ENCODE data around the gene PLEKHA5. TPM values are rescaled to one million over a fixed set of nuclear protein-coding genes. Genes with fewer than 3 reads are reported as not detected.
"Not testable (repeated sequence)": the region's sequence is repeated elsewhere in the genome, so short reads cannot be mapped to it uniquely, and the experiment has no call there.

The PLEKHA5 gene
- total RNA-seq, 6 experiments from 2014 or later: 15.7 to 22.6 (median 18.6) TPM

DNA sequence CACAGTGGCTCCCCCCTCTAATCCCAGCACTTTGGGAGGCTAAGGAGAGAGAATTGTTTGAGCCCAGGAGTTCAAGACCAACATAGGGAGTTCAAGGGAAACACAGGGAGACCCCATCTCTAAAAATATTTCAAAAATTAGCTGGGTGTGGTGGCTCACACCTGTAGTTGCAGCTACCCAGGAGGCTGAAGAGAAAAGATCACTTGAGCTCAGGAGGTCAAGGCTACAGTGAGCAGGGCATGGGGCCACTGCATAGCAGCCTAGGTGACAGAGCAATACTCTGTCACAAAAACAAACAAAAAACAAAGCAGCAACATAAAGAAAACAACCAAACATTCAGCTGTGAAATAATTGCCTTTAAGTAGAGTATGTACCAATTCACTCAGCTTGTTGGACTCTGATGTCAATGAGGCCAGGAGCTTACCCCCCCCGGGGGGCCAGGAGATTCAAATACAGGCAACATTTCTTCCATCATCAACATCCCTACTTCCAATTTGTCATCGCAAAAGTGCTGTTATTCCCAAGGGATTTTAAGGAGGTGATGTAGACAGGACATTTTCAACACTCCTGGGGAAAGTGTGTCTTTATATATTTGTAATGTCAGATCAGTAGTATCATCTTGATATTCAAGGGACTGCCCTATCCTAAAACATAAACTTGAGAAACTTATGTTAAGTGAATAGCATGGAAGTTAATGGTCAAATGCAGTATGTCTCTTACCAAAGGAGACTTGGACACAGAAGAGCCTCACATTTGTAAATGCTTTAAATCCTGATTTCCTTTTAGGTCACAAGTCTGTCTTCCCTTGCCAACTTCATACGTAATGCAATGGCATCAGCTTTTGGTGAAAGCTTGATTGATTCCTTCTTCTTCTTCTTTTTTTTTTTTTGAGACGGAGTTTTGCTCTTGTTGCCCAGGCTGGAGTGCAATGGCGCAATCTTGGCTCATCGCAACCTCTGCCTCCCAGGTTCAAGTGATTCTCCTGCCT is 269.1 kb downstream of the PLEKHA5 start:
- peaks cover 6% of the 10 kb centered on the region; the same call in 1 of the 2 replicates for H3K4me1 Mint-ChIP-seq (ENCODE audit: low read depth)
- DNase-seq: no peak

GRCh38 chr12:19400649-19401285 is 271.2 kb downstream of the PLEKHA5 start:
- not testable (repeated sequence) for H3K36me3 Mint-ChIP-seq (ENCODE audit: low read depth); H3K27me3 Mint-ChIP-seq (ENCODE audit: insufficient read depth); H3K27ac Mint-ChIP-seq; H3K4me1 Mint-ChIP-seq (ENCODE audit: low read depth); DNase-seq; H3K9me3 Mint-ChIP-seq; H3K4me3 Mint-ChIP-seq

More for the DNA sequence above, 269.1 kb downstream of the PLEKHA5 start:
- H3K9me3 Mint-ChIP-seq: no peaks in the 10 kb centered on the region
- no peak overlapping the region for H3K27ac Mint-ChIP-seq
- H3K36me3 Mint-ChIP-seq (ENCODE audit: low read depth): no peaks in the 10 kb centered on the region
- H3K27me3 Mint-ChIP-seq (ENCODE audit: insufficient read depth): peaks cover 4% of the 10 kb centered on the region
- no peak for TF ChIP-seq CTCF (IDR thresholded peaks at IDR 0.05)
- no peak overlapping the region for H3K4me3 Mint-ChIP-seq

DNA sequence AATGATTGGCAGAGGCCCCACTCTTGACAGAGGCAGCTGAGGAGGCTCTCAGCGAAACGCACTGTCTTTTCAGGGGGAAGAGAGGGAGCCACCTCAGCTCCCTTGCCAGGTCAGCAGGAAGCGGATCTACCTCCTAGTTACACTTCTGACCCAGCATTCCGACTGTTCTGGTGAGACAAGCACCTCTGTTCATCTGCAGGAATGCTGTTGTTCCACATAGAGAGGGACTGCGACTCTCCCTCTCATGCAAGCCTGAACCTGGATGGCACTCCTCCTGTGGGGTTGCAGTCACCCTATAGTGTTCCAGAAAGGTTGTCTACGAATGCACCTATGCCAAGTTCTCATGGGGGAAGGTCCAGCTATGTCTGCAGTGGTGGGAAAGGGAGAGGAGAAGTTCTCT is 272.7 kb downstream of the PLEKHA5 start:
- TF ChIP-seq CTCF (IDR thresholded peaks at IDR 0.05): no peak

DNA sequence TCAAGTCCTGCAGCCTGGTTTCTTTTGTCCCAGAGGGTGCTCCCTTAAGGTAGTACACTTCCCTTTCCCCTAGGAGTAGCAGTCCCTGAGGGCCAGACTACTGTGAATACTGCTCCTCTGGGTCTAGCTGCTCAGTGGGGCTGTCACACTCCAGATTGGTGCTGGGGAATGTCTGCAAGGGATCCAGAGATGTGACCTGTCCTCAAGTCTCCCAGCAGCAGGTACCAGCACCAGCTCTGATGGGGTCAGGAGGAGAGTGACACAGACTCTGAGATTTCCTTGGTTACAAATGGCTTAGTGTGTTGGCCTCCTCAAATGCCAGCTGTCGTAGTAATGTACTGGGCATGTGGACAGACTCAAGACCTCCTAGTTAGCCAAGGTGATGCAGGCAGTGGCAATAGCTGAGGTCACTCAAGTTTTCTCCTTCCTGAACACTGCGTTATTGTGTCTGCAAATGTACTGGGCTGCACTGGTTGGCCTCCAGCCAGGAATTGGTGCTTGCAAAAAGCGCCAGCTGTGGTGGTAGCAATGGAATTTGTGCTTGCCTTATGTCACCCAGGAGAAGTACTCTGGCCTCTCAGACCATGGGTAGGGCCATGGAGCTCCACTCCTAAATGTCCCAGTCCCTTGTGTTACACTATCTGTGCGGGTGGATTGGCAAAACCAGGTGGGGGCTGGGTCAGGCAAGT is 273.4 kb downstream of the PLEKHA5 start:
- peaks cover 3% of the 10 kb centered on the region; the same call in 1 of the 2 replicates for H3K27me3 Mint-ChIP-seq (ENCODE audit: insufficient read depth)
- H3K36me3 Mint-ChIP-seq (ENCODE audit: low read depth): no peaks in the 10 kb centered on the region
- peaks cover under 1% of the 10 kb centered on the region; the same call in 1 of the 2 replicates for H3K4me1 Mint-ChIP-seq (ENCODE audit: low read depth)
- H3K27ac Mint-ChIP-seq: no peak overlapping the region
- DNase-seq: no peak
- no peak for TF ChIP-seq CTCF (IDR thresholded peaks at IDR 0.05)
- no peak overlapping the region for H3K4me3 Mint-ChIP-seq
- H3K9me3 Mint-ChIP-seq: no peaks in the 10 kb centered on the region

More for the DNA sequence above, 272.7 kb downstream of the PLEKHA5 start:
- peaks cover 6% of the 10 kb centered on the region; the same call in 1 of the 2 replicates for H3K4me1 Mint-ChIP-seq (ENCODE audit: low read depth)
- no peaks in the 10 kb centered on the region for H3K36me3 Mint-ChIP-seq (ENCODE audit: low read depth)
- no peak overlapping the region for H3K4me3 Mint-ChIP-seq
- H3K9me3 Mint-ChIP-seq: no peaks in the 10 kb centered on the region
- H3K27ac Mint-ChIP-seq: no peak overlapping the region
- DNase-seq: no peak
- peaks cover 4% of the 10 kb centered on the region; the same call in 1 of the 2 replicates for H3K27me3 Mint-ChIP-seq (ENCODE audit: insufficient read depth)

DNA sequence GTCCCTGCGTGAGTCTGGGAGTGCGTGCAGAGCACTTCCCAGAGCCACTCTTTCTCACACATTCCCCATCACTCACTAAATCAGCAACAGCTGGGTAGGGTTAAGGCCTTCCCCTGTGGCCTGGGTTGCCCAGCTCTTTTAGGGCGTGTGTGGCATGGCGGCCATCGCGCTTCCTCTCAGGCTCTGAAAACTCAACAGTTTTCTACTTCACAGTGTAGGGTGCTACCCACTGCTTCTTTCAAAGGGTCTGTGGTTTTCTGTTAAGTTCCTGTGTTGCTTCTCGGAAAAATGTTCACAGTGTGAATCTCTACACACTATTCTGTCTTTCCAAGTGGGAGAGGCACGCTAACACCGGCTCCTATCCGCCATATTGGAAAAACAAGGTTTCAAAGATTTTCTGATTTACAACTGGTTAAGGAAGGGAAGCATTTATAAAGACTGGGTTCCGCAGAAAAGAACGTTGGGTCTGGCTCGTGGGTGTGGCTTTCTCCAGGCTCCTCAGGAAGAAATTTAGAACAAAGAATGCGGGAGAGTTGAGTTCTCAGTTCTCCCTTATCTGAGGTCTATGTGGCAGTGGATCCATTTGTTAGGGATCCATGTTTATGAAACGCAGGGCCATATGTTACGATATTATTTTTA is 274.8 kb downstream of the PLEKHA5 start:
- H3K27ac Mint-ChIP-seq: no peak overlapping the region
- H3K36me3 Mint-ChIP-seq (ENCODE audit: low read depth): no peaks in the 10 kb centered on the region
- H3K27me3 Mint-ChIP-seq (ENCODE audit: insufficient read depth): peaks cover 7% of the 10 kb centered on the region; the same call in 1 of the 2 replicates
- no peak for DNase-seq
- H3K9me3 Mint-ChIP-seq: no peaks in the 10 kb centered on the region
- H3K4me3 Mint-ChIP-seq: no peak overlapping the region
- no peak for TF ChIP-seq CTCF (IDR thresholded peaks at IDR 0.05)
- peaks cover 3% of the 10 kb centered on the region for H3K4me1 Mint-ChIP-seq (ENCODE audit: low read depth)

Measured in HFFc6 (cell line).